Measurements from ENCODE around the gene MARK3.

- TF ChIP-seq CTCF (IDR thresholded peaks at IDR 0.05) (no peak), POLR2A (IDR thresholded peaks at IDR 0.05) (no peak), POLR2AphosphoS5 (IDR thresholded peaks at IDR 0.05) (no peak)
These were observed 47.4 kb upstream of the MARK3 start for GRCh38 chr14:103337794-103338193.
